ENCODE measurements around the gene ARHGAP20.

DNA sequence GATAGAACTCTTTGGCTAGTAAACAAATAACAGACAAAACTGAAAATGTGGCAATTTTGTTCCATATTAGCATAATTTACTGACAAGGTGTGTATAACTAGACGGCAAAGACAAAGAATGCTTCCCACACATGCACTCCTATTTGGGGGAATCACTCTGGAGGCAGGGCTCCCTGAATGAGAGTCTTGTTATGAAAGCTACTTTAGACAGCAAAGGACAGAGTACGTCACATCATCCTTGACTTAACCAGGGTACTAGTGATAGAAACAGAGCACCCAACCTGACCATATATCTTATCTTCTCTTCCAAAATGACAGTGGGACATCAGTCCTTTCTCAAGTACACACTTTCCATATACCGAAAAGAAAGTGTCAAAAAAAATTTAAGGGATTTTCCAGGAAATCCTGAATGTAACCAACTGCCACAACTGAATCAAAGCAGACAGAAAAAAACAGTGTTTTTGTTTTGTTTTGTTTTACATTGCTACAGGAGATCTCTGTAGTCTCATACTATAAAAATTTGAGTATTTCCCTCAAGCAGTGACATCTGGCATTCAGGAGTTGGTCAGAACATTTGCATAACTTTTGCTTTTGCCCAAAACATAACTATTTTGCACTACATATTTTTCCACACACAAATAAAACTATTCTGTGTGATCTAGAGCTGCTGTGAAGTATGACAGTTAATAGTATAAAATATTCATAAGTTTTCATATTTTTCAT is 98.9 kb downstream of the ARHGAP20 start:
- TF ChIP-seq REST (IDR thresholded peaks at IDR 0.05; ENCODE audit: unreplicated experiment) = no peak
- no peak for TF ChIP-seq CTCF (conservative IDR thresholded peaks at IDR 0.05; ENCODE audit: low read depth in 2 of 2)
- TF ChIP-seq EZH2phosphoT487 (IDR thresholded peaks at IDR 0.05; ENCODE audit: unreplicated experiment) = no peak
- no peak for TF ChIP-seq POLR2AphosphoS5 (IDR thresholded peaks at IDR 0.05; ENCODE audit: low read depth)

Measured in GM23338 (cell line).